Skeletal muscle cell (primary cell): ENCODE measurements around the gene GNG14.
"Not testable (repeated sequence)": the region's sequence is repeated elsewhere in the genome, so short reads cannot be mapped to it uniquely, and the experiment has no call there.

Experiments
- DNase-seq: peaks from one replicate; pipeline ENCODE4 v3.0.0-alpha.2; 2010; ENCODE audit warnings: low read depth
- H3K4me3 ChIP-seq: 2 replicates; pipeline ENCODE4 v1.5.1; 2011; ENCODE audit warnings: low read depth, mild to moderate bottlenecking, control low read depth, low read length, moderate library complexity

The GNG14 gene

DNA sequence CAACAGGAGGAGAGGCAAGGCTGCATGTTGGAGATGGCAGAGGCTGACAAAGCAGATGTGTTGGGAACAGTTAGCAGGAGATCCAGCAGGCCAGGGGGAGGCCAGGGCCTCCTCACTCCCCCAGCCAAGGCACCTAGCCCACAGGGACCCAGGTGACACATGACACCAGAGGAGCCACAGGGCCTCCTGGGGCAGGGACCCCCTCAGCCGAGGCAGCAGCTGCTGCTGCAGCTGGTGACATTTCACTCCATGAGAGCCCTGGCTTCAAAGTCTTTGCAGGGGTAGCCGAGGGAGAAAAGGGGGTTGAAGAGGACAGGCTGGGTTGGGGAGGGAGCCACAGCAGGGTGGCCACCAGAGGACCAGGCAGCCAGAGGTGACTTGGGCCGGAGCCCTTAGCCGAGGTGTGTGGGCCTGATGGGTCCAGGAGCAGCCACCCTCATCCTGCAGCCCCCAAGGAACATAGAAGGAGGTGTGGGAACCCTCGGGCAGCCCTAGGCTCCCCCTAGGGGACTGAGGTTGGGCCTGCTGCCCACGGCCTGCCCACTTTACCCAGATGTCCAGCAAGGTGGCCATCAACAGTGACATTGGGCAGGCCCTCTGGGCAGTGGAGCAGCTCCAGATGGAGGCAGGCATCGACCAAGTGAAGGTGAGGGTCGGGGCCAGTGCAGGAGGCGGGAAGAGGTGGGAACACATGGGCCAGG lies at the start of gene GNG14:
Gene GNG14 (plus strand): TSS at position 503 of the 701 bp plus-strand sequence. CDS start 51 bp downstream, at position 554.
- no peak within 1 kb of the TSS for H3K4me3 ChIP-seq
- DNase-seq: no peak

DNA sequence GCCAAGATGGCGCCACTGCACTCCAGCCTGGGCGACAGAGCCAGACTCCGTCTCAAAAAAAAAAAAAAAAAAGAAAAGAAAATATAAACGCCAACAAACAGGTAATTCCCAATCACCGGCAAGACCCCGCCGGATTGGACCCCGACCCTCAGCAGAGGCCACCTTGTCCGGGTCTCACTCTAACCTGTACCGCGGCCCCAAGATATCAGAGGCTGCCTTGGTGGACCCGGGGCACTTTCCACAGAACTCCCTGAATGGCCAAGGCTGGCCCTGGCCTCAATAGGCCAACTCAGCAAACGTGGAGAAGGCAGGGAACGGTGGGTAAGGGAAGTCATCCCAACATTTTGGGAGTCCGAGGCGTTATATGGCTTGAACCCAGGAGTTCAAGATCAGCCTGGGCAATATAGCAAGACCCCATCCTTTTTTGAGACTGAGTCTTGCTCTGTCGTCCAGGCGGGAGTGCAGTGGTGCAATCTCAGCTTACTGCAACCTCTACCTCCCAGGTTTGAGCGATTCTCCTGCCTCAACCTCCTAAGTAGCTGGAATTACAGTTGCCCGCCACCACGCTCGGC lies 49.1 kb upstream of the GNG14 start:
- no peak for DNase-seq
- no peak overlapping the region for H3K4me3 ChIP-seq

- peak overlapping the region; percentile 18 for H3K4me3 ChIP-seq
These were observed 47.7 kb upstream of the GNG14 start for GRCh38 chr19:12639901-12640613.

DNA sequence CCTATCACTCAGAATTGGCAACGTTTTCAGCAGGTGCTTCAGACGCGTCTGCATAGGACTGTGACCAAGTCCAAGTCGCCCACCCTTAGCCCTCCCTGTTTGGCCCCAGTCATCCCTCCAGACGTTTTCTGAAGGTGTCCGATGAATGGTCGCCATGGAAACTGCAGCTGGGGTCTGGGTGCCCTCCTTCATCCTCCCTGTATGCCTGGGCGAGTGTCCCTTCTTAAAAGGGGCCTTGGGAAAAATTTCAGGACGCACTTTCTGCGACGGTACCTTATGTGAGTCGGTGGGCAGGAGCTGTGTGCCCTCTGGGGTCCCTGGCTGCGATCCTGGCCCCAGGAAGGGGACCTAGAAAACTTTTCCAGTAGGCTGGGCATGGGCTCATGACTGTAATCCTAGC lies 46.3 kb upstream of the GNG14 start:
- no peak overlapping the region for H3K4me3 ChIP-seq
- DNase-seq: no peak

More at GRCh38 chr19:12639901-12640613, 47.7 kb upstream of the GNG14 start:
- DNase-seq: no peak

- no peak for DNase-seq
- H3K4me3 ChIP-seq: no peak overlapping the region
These were observed 45.3 kb upstream of the GNG14 start for GRCh38 chr19:12642506-12642905.

GRCh38 chr19:12643716-12644115 lies 44.1 kb upstream of the GNG14 start:
- DNase-seq, H3K4me3 ChIP-seq: not testable (repeated sequence)

DNA sequence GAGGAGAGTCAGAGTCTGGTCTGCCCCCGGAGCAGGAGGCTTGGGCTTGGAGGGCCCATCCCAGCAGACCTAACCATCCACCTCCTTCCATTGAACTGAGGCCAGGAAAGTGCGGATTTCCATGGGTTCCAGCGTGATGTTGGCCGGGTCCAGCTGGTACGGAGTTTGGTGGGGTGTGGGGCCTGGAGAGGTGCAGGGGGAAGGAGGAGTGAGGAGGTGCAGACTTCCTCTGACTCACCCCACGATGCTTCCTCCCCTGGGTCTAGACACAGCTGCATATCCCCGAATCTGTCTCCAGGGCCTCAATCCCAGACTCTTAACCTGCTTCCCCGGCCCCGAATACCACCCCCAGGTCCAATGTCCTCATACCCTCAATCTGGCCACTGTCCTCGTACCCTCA lies 41.2 kb upstream of the GNG14 start:
- H3K4me3 ChIP-seq: no peak overlapping the region
- DNase-seq: no peak

DNA sequence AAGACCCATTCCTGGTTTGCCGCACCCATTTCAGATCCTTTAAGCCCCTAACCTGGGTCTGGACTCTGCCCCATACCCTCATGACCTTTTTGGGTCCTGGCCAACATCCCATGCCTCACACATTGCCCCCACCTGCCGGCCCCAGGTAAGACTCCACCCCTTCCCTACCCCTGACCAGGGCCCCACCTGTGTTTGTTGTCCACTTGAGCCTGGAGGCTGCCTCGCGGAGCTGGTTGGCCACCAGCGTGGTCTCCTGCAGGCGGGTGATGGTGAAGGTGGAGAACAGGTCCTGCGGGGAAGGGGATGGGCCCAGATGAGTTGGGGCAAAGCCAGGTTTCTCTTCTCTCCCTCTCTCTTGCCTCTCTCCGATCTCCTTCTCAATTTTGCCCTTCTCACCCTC lies 40.8 kb upstream of the GNG14 start:
- DNase-seq: no peak

GRCh38 chr19:12647490-12648071 lies 40.2 kb upstream of the GNG14 start:
- DNase-seq: no peak
- peak overlapping the region; percentile 27 for H3K4me3 ChIP-seq

More for the DNA sequence above, 40.8 kb upstream of the GNG14 start:
- H3K4me3 ChIP-seq: no peak overlapping the region

- H3K4me3 ChIP-seq: peak overlapping the region; percentile 27
- DNase-seq: no peak
These were observed 39.7 kb upstream of the GNG14 start for GRCh38 chr19:12648088-12648487.

DNA sequence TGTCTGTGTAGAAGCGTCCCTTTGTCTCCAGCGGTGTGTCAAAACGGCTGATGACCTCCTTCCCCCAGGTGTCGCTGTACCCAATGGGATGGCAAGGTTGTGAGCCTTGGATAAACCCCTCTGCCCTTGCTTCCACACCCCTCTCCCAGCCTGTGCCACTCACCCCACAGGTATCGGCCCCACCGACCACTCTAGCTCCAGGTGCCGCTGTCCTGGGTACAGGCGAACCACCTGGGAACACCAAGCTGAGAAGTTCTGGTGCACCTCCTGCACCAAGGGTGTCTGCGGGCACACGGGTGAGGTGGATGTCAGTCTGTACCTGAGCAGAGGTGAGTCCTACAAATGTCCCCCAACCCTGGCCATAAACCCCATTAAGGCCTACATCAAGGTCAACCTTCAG lies 37.9 kb upstream of the GNG14 start:
- no peak overlapping the region for H3K4me3 ChIP-seq
- DNase-seq: no peak

- no peak overlapping the region for H3K4me3 ChIP-seq
- DNase-seq: no peak
These were observed 35.6 kb upstream of the GNG14 start for GRCh38 chr19:12652219-12652618.

DNA sequence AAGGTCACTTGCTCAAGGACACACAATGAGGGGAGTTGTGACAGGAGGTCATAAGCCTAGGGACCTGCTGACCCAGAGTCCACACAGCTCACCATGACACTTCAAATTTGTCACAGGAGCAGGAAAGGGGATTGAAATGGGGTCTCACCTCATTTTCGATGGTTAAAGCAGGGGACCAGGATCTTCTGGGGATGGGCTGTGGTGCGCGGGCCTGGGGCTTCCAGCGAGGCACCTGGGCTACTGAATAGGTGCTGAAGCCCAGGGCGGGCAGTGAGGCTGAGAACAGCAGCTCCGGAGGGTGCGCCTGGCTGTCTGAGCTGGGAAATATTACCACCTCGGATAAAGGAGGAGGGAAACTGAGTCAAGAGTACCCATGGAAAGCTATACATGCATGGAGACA lies 32.3 kb upstream of the GNG14 start:
- H3K4me3 ChIP-seq: no peak overlapping the region
- DNase-seq: no peak

- no peak overlapping the region for H3K4me3 ChIP-seq
- DNase-seq: no peak
These were observed 30.8 kb upstream of the GNG14 start for GRCh38 chr19:12656899-12657571.

DNA sequence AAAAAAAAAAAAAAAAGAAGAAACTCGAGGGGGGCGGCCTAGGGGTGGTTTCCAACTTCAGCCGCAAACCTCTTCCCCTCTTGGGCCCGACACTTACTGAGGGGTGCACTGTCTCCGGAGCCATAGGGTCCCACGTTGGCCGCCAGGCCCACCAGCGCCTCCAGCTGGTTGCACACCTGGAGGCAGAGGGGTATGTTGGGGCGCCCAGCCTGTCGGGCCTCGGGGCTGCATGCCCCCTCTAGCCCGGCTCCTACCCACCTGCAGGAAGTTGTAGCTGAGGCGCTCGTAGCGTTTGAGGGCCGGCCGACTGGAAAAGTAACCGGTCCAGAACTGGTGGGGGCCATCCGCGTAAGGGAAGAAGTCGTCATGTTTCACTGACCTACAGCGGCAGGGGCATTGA lies 29.8 kb upstream of the GNG14 start:
- no peak overlapping the region for H3K4me3 ChIP-seq
- no peak for DNase-seq

DNA sequence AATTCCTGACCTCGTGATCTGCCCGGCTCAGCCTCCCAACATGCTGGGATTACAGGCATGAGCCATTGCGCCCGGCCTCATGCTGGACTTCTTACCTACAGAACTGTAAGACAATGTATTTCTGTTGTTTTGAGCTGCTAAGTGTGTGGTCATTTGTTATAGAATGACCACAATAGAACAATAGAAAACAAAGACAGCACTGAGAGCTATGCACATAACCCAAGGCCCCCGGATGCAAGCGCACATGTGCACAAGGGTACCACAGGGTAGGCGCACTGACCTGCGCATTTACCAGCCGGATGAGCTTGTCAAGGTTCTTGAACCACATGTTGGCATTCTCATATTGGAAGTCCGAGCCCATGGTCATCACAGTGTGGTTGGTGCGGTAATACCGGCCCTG lies 26.8 kb upstream of the GNG14 start:
- DNase-seq: no peak
- H3K4me3 ChIP-seq: no peak overlapping the region

GRCh38 chr19:12664406-12665280 lies 23.2 kb upstream of the GNG14 start:
- no peak overlapping the region for H3K4me3 ChIP-seq
- no peak for DNase-seq

GRCh38 chr19:12665281-12665573 lies 22.6 kb upstream of the GNG14 start:
- DNase-seq: no peak
- no peak overlapping the region for H3K4me3 ChIP-seq

DNA sequence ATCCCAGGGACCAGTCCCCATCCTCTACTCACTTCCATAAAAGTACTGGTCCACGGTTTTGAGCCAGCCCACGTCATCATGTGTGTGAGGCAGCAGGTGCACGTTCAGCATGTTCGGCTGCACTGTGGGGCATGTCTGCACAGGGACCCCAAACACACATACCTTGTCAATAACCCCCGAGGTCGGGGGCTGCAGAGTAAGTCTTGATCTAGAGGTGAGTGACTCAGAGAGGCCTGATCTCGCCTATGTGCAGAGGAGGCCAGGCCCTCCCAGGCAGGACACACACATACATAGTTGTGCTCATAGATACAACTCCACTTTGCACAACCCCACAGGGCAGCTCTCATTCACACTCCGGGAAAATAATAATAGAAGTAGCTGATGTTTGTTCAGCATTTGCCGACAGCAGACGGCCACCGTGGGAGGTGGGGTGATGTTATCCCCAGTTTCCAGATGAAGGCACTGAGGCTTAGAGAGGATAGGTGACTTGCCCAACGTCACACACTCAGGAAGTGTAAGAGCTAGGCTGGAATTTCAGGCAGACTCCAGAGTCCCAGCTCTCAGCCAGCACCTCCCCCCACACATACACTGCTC lies 22.0 kb upstream of the GNG14 start:
- DNase-seq: no peak
- H3K4me3 ChIP-seq: peak overlapping the region; percentile 88
